Testis (tissue), 2 donors: ENCODE measurements around the gene NDUFS3.

ENCODE experiments used
- CTCF ChIP-seq, 3 experiments: fragments of 450-650 bp in 2 of 3; fragments of 200-600 bp in 1 of 3; sonication (generic) in 1 of 3; IDR thresholded peaks; one replicate each; pipeline ENCODE4 v1.5.1; 2016 to 2019; ENCODE audit warnings: antibody characterized with exemption in 3 of 3, mild to moderate bottlenecking in 2 of 3, moderate library complexity in 1 of 3
- POLR2A ChIP-seq: fragments of 450-650 bp; IDR thresholded peaks from one replicate; pipeline ENCODE4 v1.6.1; 2017; ENCODE audit warnings: antibody characterized with exemption, mild to moderate bottlenecking, moderate library complexity

GRCh38 chr11:47616726-47617416, 38.0 kb downstream of the NDUFS3 start:
- TF ChIP-seq CTCF (IDR thresholded peaks at IDR 0.05) (peak in 2 of 3 experiments; percentile 67 to 74), POLR2A (no peak)
